IPS DF 6.9 (cell line): ENCODE data around the gene ZNF804B.
A peak's percentile ranks its signal among the peaks of the same experiment; 100 is the strongest.

Experiments
- DNase-seq: peaks from one replicate; pipeline ENCODE4 v3.0.0-alpha.2; 2013; ENCODE audit warnings: low read depth, low spot score
- H3K27ac ChIP-seq: one replicate; pipeline ENCODE4 v1.5.1; 2013; ENCODE audit warnings: low read length, control low read depth
- H3K27me3 ChIP-seq: 2 replicates; pipeline ENCODE4 v1.6.1; 2013; ENCODE audit warnings: mild to moderate bottlenecking, low read length; ENCODE audit not compliant: control insufficient read depth, insufficient read depth
- H3K36me3 ChIP-seq: 2 replicates; pipeline ENCODE4 v1.6.1; 2013; ENCODE audit warnings: low read length; ENCODE audit not compliant: control insufficient read depth, insufficient read depth
- H3K4me1 ChIP-seq: 2 replicates; pipeline ENCODE4 v1.6.1; 2013; ENCODE audit warnings: low read length; ENCODE audit not compliant: control insufficient read depth, insufficient read depth
- H3K4me3 ChIP-seq: 2 replicates; pipeline ENCODE4 v1.5.1; 2013; ENCODE audit warnings: mild to moderate bottlenecking, low read length
- H3K9me3 ChIP-seq: 2 replicates; pipeline ENCODE4 v1.6.1; 2013; ENCODE audit warnings: low read length, inconsistent platforms; ENCODE audit not compliant: control insufficient read depth, insufficient read depth
- WGBS: extraction: QIAGEN DNeasy Blood & Tissue Kit; methylation state at CpG from one replicate; pipeline ENCODE4 v1.1.7; 2013; ENCODE audit warnings: mixed read lengths, missing lambda C conversion rate; ENCODE audit not compliant: insufficient read length, insufficient coverage; 5-methylcytosine and 5-hydroxymethylcytosine counted together

The ZNF804B gene

GRCh38 chr7:88759230-88760135 is at the start of gene ZNF804B:
Gene ZNF804B, plus strand, starts transcription at chr7:88759700. Its CDS starts 277 bp downstream, at chr7:88759977.
- Histone ChIP-seq H3K4me1 (no peaks in the 10 kb centered on the region), H3K27me3 (peaks cover 10% of the 10 kb centered on the region; the same call in 1 of the 2 replicates), H3K9me3 (no peaks in the 10 kb centered on the region), H3K27ac (no peak within 1 kb of the TSS), H3K4me3 (peak within 1 kb of the TSS; percentile 42; the same call in 1 of the 2 replicates), H3K36me3 (no peaks in the 10 kb centered on the region)
- no CpG with 5 or more reads among the region's 74 CpGs for WGBS
- DNase-seq = no peak

GRCh38 chr7:88735920-88736319 is 23.6 kb upstream of the ZNF804B start:
- no CpG with 5 or more reads among the region's 2 CpGs for WGBS

GRCh38 chr7:88737632-88738031 is 21.9 kb upstream of the ZNF804B start:
- no peak overlapping the region for H3K27ac ChIP-seq
- no peaks in the 10 kb centered on the region for H3K36me3 ChIP-seq
- no peaks in the 10 kb centered on the region for H3K4me1 ChIP-seq
- no peak overlapping the region for H3K4me3 ChIP-seq
- no peaks in the 10 kb centered on the region for H3K27me3 ChIP-seq
- no peak for DNase-seq
- H3K9me3 ChIP-seq = no peaks in the 10 kb centered on the region

More at GRCh38 chr7:88735920-88736319, 23.6 kb upstream of the ZNF804B start:
- Histone ChIP-seq H3K27me3 (no peaks in the 10 kb centered on the region), H3K36me3 (no peaks in the 10 kb centered on the region), H3K4me1 (no peaks in the 10 kb centered on the region), H3K27ac (no peak overlapping the region), H3K9me3 (no peaks in the 10 kb centered on the region), H3K4me3 (no peak overlapping the region)
- DNase-seq = no peak

- Histone ChIP-seq H3K27me3 (no peaks in the 10 kb centered on the region), H3K27ac (no peak overlapping the region), H3K9me3 (no peaks in the 10 kb centered on the region), H3K4me3 (no peak overlapping the region), H3K36me3 (no peaks in the 10 kb centered on the region), H3K4me1 (no peaks in the 10 kb centered on the region)
- WGBS = no CpG with 5 or more reads among the region's 3 CpGs
- no peak for DNase-seq
Measured at GRCh38 chr7:88746126-88746525, 13.4 kb upstream of the ZNF804B start.

- Histone ChIP-seq H3K4me3 (no peak overlapping the region), H3K36me3 (no peaks in the 10 kb centered on the region), H3K27ac (no peak overlapping the region), H3K9me3 (no peaks in the 10 kb centered on the region), H3K27me3 (peaks cover 10% of the 10 kb centered on the region; the same call in 1 of the 2 replicates), H3K4me1 (no peaks in the 10 kb centered on the region)
- no peak for DNase-seq
- no CpG with 5 or more reads among the region's 1 CpG for WGBS
Measured at GRCh38 chr7:88756802-88757201, 2.7 kb upstream of the ZNF804B start.

DNA sequence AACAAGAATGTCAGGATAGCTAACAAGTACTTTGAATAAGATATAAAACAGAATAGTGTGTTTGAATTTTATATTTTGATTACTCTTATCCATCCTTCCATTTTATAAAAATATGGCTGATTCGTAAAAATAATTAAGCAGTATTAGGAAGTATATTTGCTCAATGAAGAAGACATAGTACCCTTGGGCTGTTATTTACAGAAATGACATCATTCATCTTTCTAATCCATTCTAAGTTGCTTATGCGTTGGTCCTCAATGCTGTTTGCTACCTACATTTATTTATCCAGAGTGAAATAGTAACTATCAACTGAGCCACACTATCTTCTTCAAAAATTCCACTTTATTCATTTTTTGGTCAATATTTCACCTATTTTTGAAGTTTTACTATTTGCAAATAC is 2.1 kb upstream of the ZNF804B start:
- DNase-seq = no peak
- H3K27me3 ChIP-seq = peaks cover 10% of the 10 kb centered on the region; the same call in 1 of the 2 replicates
- no CpG with 5 or more reads among the region's 2 CpGs for WGBS
- no peaks in the 10 kb centered on the region for H3K4me1 ChIP-seq
- H3K36me3 ChIP-seq = no peaks in the 10 kb centered on the region
- no peak overlapping the region for H3K4me3 ChIP-seq
- H3K27ac ChIP-seq = no peak overlapping the region
- no peaks in the 10 kb centered on the region for H3K9me3 ChIP-seq

DNA sequence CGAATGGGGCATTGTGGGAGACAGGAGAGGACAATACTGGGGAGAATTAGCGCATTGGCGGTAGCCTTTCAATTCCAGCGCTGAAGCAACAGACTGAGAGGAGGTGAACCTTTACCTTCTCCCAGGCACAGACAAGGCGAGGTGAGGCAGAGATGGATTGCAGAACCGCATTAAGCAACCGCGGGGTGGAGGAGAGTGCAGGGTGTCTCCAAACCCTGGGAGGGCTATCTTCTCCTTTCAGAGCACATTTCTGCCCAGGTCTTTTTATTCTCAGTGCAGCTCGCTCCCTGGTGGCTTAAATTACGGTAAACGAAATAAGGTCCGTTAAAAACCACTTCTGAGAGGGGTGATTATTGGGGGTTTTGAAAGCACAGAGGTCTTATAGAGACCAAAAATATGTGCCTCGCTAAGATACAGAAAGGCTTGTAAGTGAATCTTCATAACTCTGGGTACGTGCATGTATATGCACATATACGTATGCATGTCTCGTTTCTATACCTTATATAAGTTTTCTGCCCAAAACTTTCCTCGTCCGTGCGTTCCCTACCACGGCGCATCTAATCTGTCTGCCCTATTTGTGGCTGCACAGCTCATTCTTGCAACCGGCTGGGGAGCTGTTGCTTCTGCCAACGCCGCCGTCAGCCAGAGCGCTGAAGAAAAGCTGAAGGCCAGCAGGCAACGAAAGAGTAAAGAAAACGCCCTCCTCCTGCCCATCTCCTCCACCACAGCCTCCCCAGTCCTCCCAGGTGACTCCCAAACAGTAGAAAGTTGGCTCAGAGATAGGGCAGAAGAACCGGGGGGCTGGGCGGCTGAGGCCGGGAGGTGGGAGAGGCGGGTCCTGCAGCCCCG is 895 bp upstream of the ZNF804B start:
- no peak for DNase-seq
- Histone ChIP-seq H3K27ac (no peak overlapping the region), H3K27me3 (peaks cover 10% of the 10 kb centered on the region; the same call in 1 of the 2 replicates), H3K4me3 (peak overlapping the region; percentile 42; the same call in 1 of the 2 replicates), H3K36me3 (no peaks in the 10 kb centered on the region), H3K9me3 (no peaks in the 10 kb centered on the region), H3K4me1 (no peaks in the 10 kb centered on the region)
- WGBS = no CpG with 5 or more reads among the region's 33 CpGs

GRCh38 chr7:88760136-88760515 is 626 bp downstream of the ZNF804B start:
- H3K9me3 ChIP-seq = no peaks in the 10 kb centered on the region
- H3K27me3 ChIP-seq = peaks cover 10% of the 10 kb centered on the region; the same call in 1 of the 2 replicates
- DNase-seq = no peak
- no peak overlapping the region for H3K27ac ChIP-seq
- no peaks in the 10 kb centered on the region for H3K36me3 ChIP-seq
- H3K4me1 ChIP-seq = no peaks in the 10 kb centered on the region
- whole genome bisulfite sequencing = no CpG with 5 or more reads among the region's 6 CpGs
- no peak overlapping the region; the same call in 1 of the 2 replicates for H3K4me3 ChIP-seq

GRCh38 chr7:88761779-88762178 is 2.3 kb downstream of the ZNF804B start:
- Histone ChIP-seq H3K4me3 (no peak overlapping the region), H3K9me3 (no peaks in the 10 kb centered on the region), H3K27me3 (peaks cover 10% of the 10 kb centered on the region; the same call in 1 of the 2 replicates), H3K36me3 (no peaks in the 10 kb centered on the region), H3K27ac (no peak overlapping the region), H3K4me1 (no peaks in the 10 kb centered on the region)
- no CpG with 5 or more reads among the region's 1 CpG for WGBS
- DNase-seq = no peak

- Histone ChIP-seq H3K36me3 (no peaks in the 10 kb centered on the region), H3K4me1 (no peaks in the 10 kb centered on the region), H3K9me3 (no peaks in the 10 kb centered on the region), H3K27me3 (no peaks in the 10 kb centered on the region), H3K27ac (no peak overlapping the region), H3K4me3 (no peak overlapping the region)
- no CpG with 5 or more reads among the region's 1 CpG for WGBS
- no peak for DNase-seq
Measured at GRCh38 chr7:88771417-88771816, 11.9 kb downstream of the ZNF804B start.
